Measurements from ENCODE around the gene CHKA. TPM values are rescaled to one million over a fixed set of nuclear protein-coding genes. Genes with fewer than 3 reads are reported as not detected.

Gene CHKA
- total RNA-seq, 1 experiment from 2014 or later, result 136 TPM

- DNase-seq (ENCODE audit: low read depth, low spot score) (no peak), ATAC-seq (no peak)
- POLR2A ChIA-PET, result no interaction called here
- CTCF ChIA-PET, result interaction anchor here (1.2 kb wide), 1 partner anchor 56 kb away, joined by 4 read pairs; no protein-coding TSS in a partner anchor
- TSS peak; percentile 59 for BruUV-seq (replicated peaks)
- Histone ChIP-seq H3K36me3 (ENCODE audit: control insufficient read depth, insufficient read depth, low read length) (no peaks in the 10 kb centered on the region), H3K27me3 (ENCODE audit: control insufficient read depth, insufficient read depth, low read length) (no peaks in the 10 kb centered on the region), H3K4me1 (ENCODE audit: control insufficient read depth, insufficient read depth, low read length) (peaks cover 70% of the 10 kb centered on the region), H3K9me3 (ENCODE audit: control insufficient read depth, insufficient read depth, low read depth, low read length) (no peaks in the 10 kb centered on the region), H3K4me3 (ENCODE audit: low read depth in 2 of 2, low read length in 2 of 2) (peak overlapping the region; percentile 37 to 47), H3K27ac (ENCODE audit: low read length) (peak overlapping the region; percentile 92)
- in situ Hi-C loops (cut with HindIII; ENCODE audit: low pct_unique_long_range_greater_than_20kb, low sequenced_read_pairs), result no loop called here
- TF ChIP-seq POLR2AphosphoS5 (IDR thresholded peaks at IDR 0.05; ENCODE audit: low read depth, low read length) (no peak), REST (IDR thresholded peaks at IDR 0.05; ENCODE audit: insufficient read depth in 1 of 2, low read depth in 2 of 2, low read length in 1 of 2) (no peak), TCF7L2 (IDR thresholded peaks at IDR 0.05; ENCODE audit: low read depth, low read length) (no peak), SIN3A (IDR thresholded peaks at IDR 0.05; ENCODE audit: borderline replicate concordance, insufficient read depth, low read depth, low read length) (no peak)
- TF ChIP-seq, protein P1, sequence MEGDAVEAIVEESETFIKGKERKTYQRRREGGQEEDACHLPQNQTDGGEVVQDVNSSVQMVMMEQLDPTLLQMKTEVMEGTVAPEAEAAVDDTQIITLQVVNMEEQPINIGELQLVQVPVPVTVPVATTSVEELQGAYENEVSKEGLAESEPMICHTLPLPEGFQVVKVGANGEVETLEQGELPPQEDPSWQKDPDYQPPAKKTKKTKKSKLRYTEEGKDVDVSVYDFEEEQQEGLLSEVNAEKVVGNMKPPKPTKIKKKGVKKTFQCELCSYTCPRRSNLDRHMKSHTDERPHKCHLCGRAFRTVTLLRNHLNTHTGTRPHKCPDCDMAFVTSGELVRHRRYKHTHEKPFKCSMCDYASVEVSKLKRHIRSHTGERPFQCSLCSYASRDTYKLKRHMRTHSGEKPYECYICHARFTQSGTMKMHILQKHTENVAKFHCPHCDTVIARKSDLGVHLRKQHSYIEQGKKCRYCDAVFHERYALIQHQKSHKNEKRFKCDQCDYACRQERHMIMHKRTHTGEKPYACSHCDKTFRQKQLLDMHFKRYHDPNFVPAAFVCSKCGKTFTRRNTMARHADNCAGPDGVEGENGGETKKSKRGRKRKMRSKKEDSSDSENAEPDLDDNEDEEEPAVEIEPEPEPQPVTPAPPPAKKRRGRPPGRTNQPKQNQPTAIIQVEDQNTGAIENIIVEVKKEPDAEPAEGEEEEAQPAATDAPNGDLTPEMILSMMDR (IDR thresholded peaks at IDR 0.05), result no peak
- intact Hi-C loops (cut with micrococcal nuclease; ENCODE audit: unreplicated experiment), result no loop called here
Observed at GRCh38 chr11:68011051-68011943, 109.9 kb downstream of the CHKA start.

DNA sequence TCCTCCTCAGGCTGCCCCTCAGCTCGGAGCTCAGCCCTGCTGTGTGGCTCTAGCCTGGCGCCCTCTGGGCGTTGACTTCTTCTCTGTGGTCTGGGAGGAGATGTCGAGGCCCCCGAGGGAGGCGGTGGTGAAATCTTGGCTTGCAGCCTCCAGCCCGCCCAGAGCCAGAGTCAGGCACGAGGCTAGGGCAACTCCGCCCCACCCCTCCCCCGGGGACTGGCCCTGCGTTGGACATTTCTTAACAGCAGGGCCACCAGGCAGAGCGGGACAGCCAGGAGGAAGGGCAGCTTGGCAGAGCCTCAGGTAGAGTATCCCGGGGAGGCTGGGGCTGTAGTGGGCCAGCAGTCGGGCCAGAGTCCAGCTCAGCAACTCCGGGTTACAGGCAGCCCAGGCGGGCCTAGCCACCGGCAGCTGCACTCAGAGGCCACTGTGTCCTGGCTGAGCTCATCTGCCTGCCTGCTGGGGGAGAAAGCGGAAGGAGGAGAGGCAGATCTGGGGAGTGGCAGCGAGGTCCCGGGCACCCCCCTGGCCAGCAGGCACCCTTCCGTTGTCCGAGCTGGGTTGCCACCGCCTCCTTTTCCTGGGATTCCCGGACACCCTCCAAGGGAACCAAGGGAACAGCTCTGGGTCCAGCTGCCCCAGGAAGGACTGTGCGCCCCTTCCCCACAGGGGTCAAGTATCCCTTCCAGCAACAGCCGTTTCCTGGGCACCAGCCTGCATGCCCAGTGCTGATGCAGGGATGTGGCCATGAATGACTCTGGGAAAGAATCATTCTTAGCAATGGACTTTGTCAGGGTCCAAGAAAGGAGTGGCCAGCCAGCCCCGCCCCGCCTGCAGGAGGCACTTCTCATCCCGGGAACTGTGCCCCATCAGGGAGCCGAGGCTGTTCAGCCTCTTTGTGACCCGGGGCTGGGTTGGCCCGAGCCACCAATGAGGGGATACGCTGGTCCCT lies 110.8 kb downstream of the CHKA start, which contains the start of gene ALDH3B1:
Gene ALDH3B1, plus strand, starts transcription at position 238 of the 952 bp plus-strand sequence. CDS start 4,971 bp downstream, outside the sequence.
- Histone ChIP-seq H3K4me3 (ENCODE audit: low read depth in 2 of 2, low read length in 2 of 2) (peak within 1 kb of the TSS; percentile 37 to 47), H3K36me3 (ENCODE audit: control insufficient read depth, insufficient read depth, low read length) (no peaks in the 10 kb centered on the region), H3K4me1 (ENCODE audit: control insufficient read depth, insufficient read depth, low read length) (peaks cover 71% of the 10 kb centered on the region), H3K9me3 (ENCODE audit: control insufficient read depth, insufficient read depth, low read depth, low read length) (no peaks in the 10 kb centered on the region), H3K27me3 (ENCODE audit: control insufficient read depth, insufficient read depth, low read length) (no peaks in the 10 kb centered on the region), H3K27ac (ENCODE audit: low read length) (peak within 1 kb of the TSS; percentile 92)
- intact Hi-C loops (cut with micrococcal nuclease; ENCODE audit: unreplicated experiment), result no loop called here
- ChIA-PET CTCF (interaction anchor here (0.8 to 1.3 kb wide), 4 partner anchors 10 to 201 kb away, joined by 3 to 4 read pairs (median 4); no protein-coding TSS in a partner anchor), POLR2A (no interaction called here)
- DNase-seq (ENCODE audit: low read depth, low spot score) (no peak), ATAC-seq (peak; percentile 71)
- in situ Hi-C loops (cut with HindIII; ENCODE audit: low pct_unique_long_range_greater_than_20kb, low sequenced_read_pairs), result no loop called here
- TF ChIP-seq POLR2AphosphoS5 (IDR thresholded peaks at IDR 0.05; ENCODE audit: low read depth, low read length) (peak; percentile 54), REST (IDR thresholded peaks at IDR 0.05; ENCODE audit: insufficient read depth in 1 of 2, low read depth in 2 of 2, low read length in 1 of 2) (0 out of 4 replicates have a peak, but pooled peaks of 1 of the 2 experiments have one; percentile 25)
- TF ChIP-seq, protein P1 (IDR thresholded peaks at IDR 0.05), result no peak
- no TSS peak for BruUV-seq (replicated peaks)

All from Panc1 (cell line).